HepG2 (cell line): ENCODE data around the gene ITPRIP. TPM values are rescaled to one million over a fixed set of nuclear protein-coding genes. Genes with fewer than 3 reads are reported as not detected.

ENCODE experiments used
- ATAC-seq: fragments of 200-7000 bp; cut with Tn5 transposase; 3 replicates; pipeline ENCODE4 v1.9.1; 2020; ENCODE audit warnings: mild to moderate bottlenecking, moderate library complexity
- BruUV-seq: library from RNA; stranded (reverse); fragments of 400-500 nt; replicated peaks from 2 replicates; lab custom pipeline; 2021; lab: Mats Ljungman, UMichigan
- CTCF ChIA-PET: fragments of 300-600 bp; formaldehyde crosslinking; extraction: SDS; loops from one replicate; lab custom pipeline; 2021; ENCODE audit warnings: low total read pairs, inconsistent platforms, low intra/inter-chr PET ratio; lab: Yijun Ruan, JAX
- POLR2A ChIA-PET: fragments of 350-600 bp; sonication (Branson Sonifier 250); formaldehyde crosslinking; loops from one replicate; lab custom pipeline; 2020; ENCODE audit warnings: antibody characterized with exemption, inconsistent platforms; lab: Yijun Ruan, JAX
- DNase-seq: peaks from one replicate; pipeline ENCODE4 v3.0.0-alpha.2; 2015; ENCODE audit warnings: low spot score
- FAIRE-seq: peaks from 3 replicates; lab custom pipeline; 2011; peaks lifted over from hg19 to GRCh38; lab: Jason Lieb, UNC
- H2AFZ ChIP-seq: one replicate; pipeline ENCODE4 v1.6.1; 2011; ENCODE audit warnings: low read length, inconsistent platforms
- H3K27ac ChIP-seq: fragments of 300-600 bp; 3 replicates; pipeline ENCODE4 v1.8.0; 2011; ENCODE audit warnings: mixed run types, mild to moderate bottlenecking, mixed read lengths, low read length, inconsistent platforms; ENCODE audit not compliant: insufficient read depth; ENCODE audit errors: extremely low read length
- H3K27me3 ChIP-seq, 2 experiments: fragments of 200-600 bp in 1 of 2; 2 replicates in 1 of 2; 3 replicates in 1 of 2; pipeline versions ENCODE4 v1.6.0 to v1.8.0; 2011; ENCODE audit warnings: low read length in 2 of 2, mild to moderate bottlenecking in 2 of 2, moderate library complexity in 2 of 2, inconsistent platforms in 1 of 2; ENCODE audit not compliant: insufficient read depth in 2 of 2, control insufficient read depth in 1 of 2
- H3K36me3 ChIP-seq, 2 experiments: fragments of 200-600 bp in 1 of 2; replicated peaks in 1 of 2; 2 replicates in 1 of 2; 3 replicates in 1 of 2; pipeline versions ENCODE4 v1.5.1 to v1.8.0; 2011; ENCODE audit warnings: low read length in 2 of 2, inconsistent platforms in 1 of 2; ENCODE audit not compliant: insufficient read depth in 2 of 2, control insufficient read depth in 1 of 2
- H3K4me1 ChIP-seq: 2 replicates; pipeline ENCODE4 v1.5.1; 2012; ENCODE audit warnings: low read length, inconsistent platforms; ENCODE audit not compliant: insufficient read depth
- H3K4me2 ChIP-seq: 2 replicates; pipeline ENCODE4 v1.6.0; 2011; ENCODE audit warnings: low read depth, low read length, inconsistent platforms
- H3K4me3 ChIP-seq, 3 experiments: fragments of 200-600 bp in 1 of 3; sonication (generic), shearing (Covaris generic) in 1 of 3; replicated peaks in 1 of 3; 2 replicates each; pipeline ENCODE4 v1.5.1; 2011 to 2016; ENCODE audit warnings: low read length in 3 of 3, inconsistent platforms in 2 of 3, low read depth in 2 of 3, mild to moderate bottlenecking in 2 of 3, control low read depth in 1 of 3, mixed read lengths in 1 of 3; ENCODE audit not compliant: insufficient read depth in 1 of 3
- H3K79me2 ChIP-seq: one replicate; pipeline ENCODE4 v1.6.1; 2011; ENCODE audit warnings: low read length, inconsistent platforms; ENCODE audit not compliant: insufficient read depth
- H3K9ac ChIP-seq: 2 replicates; pipeline ENCODE4 v1.6.0; 2011; ENCODE audit warnings: mild to moderate bottlenecking, low read depth, low read length, inconsistent platforms; ENCODE audit not compliant: insufficient read depth
- H3K9me3 ChIP-seq: 2 replicates; pipeline ENCODE4 v1.5.1; 2012; ENCODE audit warnings: mild to moderate bottlenecking, low read length
- H4K20me1 ChIP-seq: 2 replicates; pipeline ENCODE4 v1.6.0; 2011; ENCODE audit warnings: inconsistent platforms, mild to moderate bottlenecking, low read length, moderate library complexity; ENCODE audit not compliant: insufficient read depth
- ERF ChIP-seq: IDR thresholded peaks from 2 replicates; pipeline ENCODE4 v1.6.1; 2018; ENCODE audit warnings: missing biosample characterization, missing genetic modification reagents
- HNRNPUL1 ChIP-seq: fragments of 200-400 bp; formaldehyde crosslinking; IDR thresholded peaks from 2 replicates; pipeline ENCODE4 v1.6.1; 2017; ENCODE audit warnings: low read depth, mild to moderate bottlenecking, low read length, moderate library complexity
- KDM2A ChIP-seq: sonication (generic); formaldehyde crosslinking; IDR thresholded peaks from 2 replicates; pipeline ENCODE4 v1.4.0; 2020; ENCODE audit warnings: low read depth, missing genetic modification reagents, borderline replicate concordance
- TEAD3 ChIP-seq: optimal IDR thresholded peaks from 2 replicates; pipeline ENCODE3; 2016; ENCODE audit warnings: borderline replicate concordance
- ZBTB1 ChIP-seq: sonication (generic); formaldehyde crosslinking; IDR thresholded peaks from 2 replicates; pipeline ENCODE4 v1.4.0; 2020; ENCODE audit warnings: missing genetic modification reagents, borderline replicate concordance
- ZBTB7B ChIP-seq: sonication (generic); formaldehyde crosslinking; IDR thresholded peaks from 2 replicates; pipeline ENCODE4 v1.4.0; 2020; ENCODE audit warnings: missing genetic modification reagents
- ZNF7 ChIP-seq: IDR thresholded peaks from 2 replicates; pipeline ENCODE4 v1.6.1; 2016; ENCODE audit warnings: missing biosample characterization, missing genetic modification reagents
- WGBS: methylation state at CpG from one replicate; pipeline ENCODE4 v1.1.6; 2017; ENCODE audit warnings: low lambda C conversion rate; 5-methylcytosine and 5-hydroxymethylcytosine counted together
- in situ Hi-C: cut with HindIII; loops from 2 replicates; pipeline ENCODE4 v1.10.0; 2017; ENCODE audit warnings: low pct_unique_long_range_greater_than_20kb; ENCODE audit not compliant: extremely low pct_ligation_motif_present
- intact Hi-C: fragments of 100-400 bp; cut with micrococcal nuclease; formaldehyde crosslinking; loops from one replicate; pipeline ENCODE4 v1.10.0; 2022; ENCODE audit not compliant: unreplicated experiment
- polyA plus RNA-seq, 8 experiments: library from polyadenylated mRNA; depleted of rRNA in 3 of 8; stranded (reverse) in 7 of 8; unstranded in 1 of 8; fragments of >200 nt; fragmentation: Illumina TruSeq in 4 of 8; extraction: Trizol in 4 of 8; gene quantifications; 2 replicates each; pipeline versions ENCODE4 v1.2.1 to v1.2.3, GENCODE V29; 2011 to 2016; ENCODE audit warnings: low read depth in 4 of 8, missing spikeins in 1 of 8, mixed read lengths in 1 of 8; ENCODE audit not compliant: insufficient read depth in 1 of 8
- total RNA-seq, 5 experiments: library from RNA; depleted of rRNA; stranded (reverse); fragments of >200 nt; fragmentation: Illumina TruSeq; extraction: Trizol; gene quantifications; 2 replicates each; pipeline ENCODE4 v1.2.3, GENCODE V29; 2016; ENCODE audit warnings: low read depth in 1 of 5
- TF ChIP-seq, protein P1 (sequence below): sonication (generic); formaldehyde crosslinking; IDR thresholded peaks from 2 replicates; pipeline ENCODE4 v1.8.0; 2022; ENCODE audit warnings: missing genetic modification reagents, mild to moderate bottlenecking, moderate library complexity, borderline replicate concordance
- TF ChIP-seq, protein P2 (sequence below): sonication (generic); formaldehyde crosslinking; IDR thresholded peaks from 2 replicates; pipeline ENCODE4 v1.8.0; 2022; ENCODE audit warnings: low read depth, missing genetic modification reagents
- TF ChIP-seq, protein P3 (sequence below): sonication (generic); formaldehyde crosslinking; IDR thresholded peaks from 2 replicates; pipeline ENCODE4 v1.5.0; 2020; ENCODE audit warnings: missing genetic modification reagents, mild to moderate bottlenecking, borderline replicate concordance
- TF ChIP-seq, protein P4 (sequence below): sonication (generic); formaldehyde crosslinking; IDR thresholded peaks from 2 replicates; pipeline ENCODE4 v1.4.0; 2020; ENCODE audit warnings: mild to moderate bottlenecking, low read depth, missing genetic modification reagents

Gene ITPRIP
- total and polyA plus RNA-seq, 2 of the 13 experiments (the other 11 are each of a cell fraction or from before 2014, with no cell fraction given) = 1.00 to 2.8 TPM

DNA sequence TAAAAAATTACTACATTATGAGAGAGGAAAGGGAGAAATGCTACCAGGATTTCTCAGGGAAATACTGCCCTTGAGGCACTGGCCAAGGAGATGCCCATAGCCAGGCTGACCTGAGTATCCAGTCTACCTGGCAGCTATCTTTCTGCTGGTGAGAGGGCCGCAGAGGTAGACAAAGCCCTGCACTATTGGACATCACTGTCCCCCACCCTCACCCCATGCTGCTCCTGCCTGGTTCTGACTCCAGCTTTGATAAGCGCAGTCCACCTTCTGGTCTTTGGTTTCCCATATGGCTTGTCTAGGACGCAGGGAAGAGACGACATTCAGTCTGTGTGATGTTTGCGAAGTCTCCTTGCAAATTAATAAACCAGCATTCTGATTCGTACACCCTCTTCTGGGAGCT is 3.7 kb downstream of the ITPRIP start:
- POLR2A ChIA-PET = no interaction called here
- DNase-seq (no peak), FAIRE-seq (no peak), ATAC-seq (no peak)
- H3K27ac ChIP-seq = no peak overlapping the region
- H4K20me1 ChIP-seq = no peaks in the 10 kb centered on the region
- peaks cover 64% of the 10 kb centered on the region for H3K4me1 ChIP-seq
- H3K36me3 ChIP-seq = no peaks in the 10 kb centered on the region; a peak in 1 of 5 replicates
- no peak overlapping the region for H3K4me2 ChIP-seq
- TF ChIP-seq KDM2A (no peak), ZNF7 (no peak), HNRNPUL1 (no peak), ZBTB1 (CRISPR knock-in tag) (no peak)
- TF ChIP-seq, protein P1, sequence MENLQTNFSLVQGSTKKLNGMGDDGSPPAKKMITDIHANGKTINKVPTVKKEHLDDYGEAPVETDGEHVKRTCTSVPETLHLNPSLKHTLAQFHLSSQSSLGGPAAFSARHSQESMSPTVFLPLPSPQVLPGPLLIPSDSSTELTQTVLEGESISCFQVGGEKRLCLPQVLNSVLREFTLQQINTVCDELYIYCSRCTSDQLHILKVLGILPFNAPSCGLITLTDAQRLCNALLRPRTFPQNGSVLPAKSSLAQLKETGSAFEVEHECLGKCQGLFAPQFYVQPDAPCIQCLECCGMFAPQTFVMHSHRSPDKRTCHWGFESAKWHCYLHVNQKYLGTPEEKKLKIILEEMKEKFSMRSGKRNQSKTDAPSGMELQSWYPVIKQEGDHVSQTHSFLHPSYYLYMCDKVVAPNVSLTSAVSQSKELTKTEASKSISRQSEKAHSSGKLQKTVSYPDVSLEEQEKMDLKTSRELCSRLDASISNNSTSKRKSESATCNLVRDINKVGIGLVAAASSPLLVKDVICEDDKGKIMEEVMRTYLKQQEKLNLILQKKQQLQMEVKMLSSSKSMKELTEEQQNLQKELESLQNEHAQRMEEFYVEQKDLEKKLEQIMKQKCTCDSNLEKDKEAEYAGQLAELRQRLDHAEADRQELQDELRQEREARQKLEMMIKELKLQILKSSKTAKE (CRISPR knock-in tag) = no peak
- 93% methylated on average over 6 of the region's 6 CpGs for WGBS
- no TSS peak for BruUV-seq
- intact Hi-C loops (no loop called here), in situ Hi-C loops (no loop called here)
- peaks cover 0 to 7% of the 10 kb centered on the region in 2 experiments; a peak in 2 of 5 replicates for H3K27me3 ChIP-seq
- H3K4me3 ChIP-seq = no peak overlapping the region
- CTCF ChIA-PET = no interaction called here
- no peaks in the 10 kb centered on the region for H3K79me2 ChIP-seq
- no peak overlapping the region for H2AFZ ChIP-seq
- no peaks in the 10 kb centered on the region for H3K9me3 ChIP-seq
- H3K9ac ChIP-seq = no peak overlapping the region

DNA sequence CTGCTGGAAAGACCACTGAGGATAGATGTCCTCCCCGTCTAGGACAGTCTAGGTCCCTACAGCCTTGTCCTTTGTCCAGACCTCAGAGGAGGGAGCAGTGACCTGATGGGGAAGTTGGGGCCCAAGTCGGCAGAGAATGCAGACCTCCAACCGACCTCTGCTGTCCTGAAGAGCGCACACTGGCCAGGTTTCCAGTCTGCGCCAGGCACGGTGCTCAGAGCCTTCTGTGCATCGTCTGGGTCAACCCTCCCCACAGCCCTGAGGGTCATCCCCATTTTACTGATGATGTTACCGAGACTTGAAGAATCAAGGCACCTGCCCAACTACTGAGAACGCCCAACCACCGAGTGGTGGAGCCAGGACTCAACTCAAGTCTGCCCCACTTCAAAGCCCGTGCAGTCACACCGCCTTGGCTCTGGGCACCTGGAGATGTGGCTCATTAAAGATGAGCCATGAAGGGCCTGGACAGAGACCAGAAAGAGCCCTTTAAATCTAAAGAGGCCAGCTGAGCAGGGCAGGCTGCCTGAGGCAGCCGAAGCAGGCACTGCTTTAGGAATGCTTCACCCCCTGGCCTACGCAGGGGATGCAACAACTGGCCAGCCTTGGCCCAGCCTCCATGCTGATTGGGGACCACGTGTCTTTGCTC is 4.4 kb downstream of the ITPRIP start:
- DNase-seq (no peak), ATAC-seq (no peak), FAIRE-seq (no peak)
- no peak overlapping the region for H3K4me3 ChIP-seq
- no TSS peak for BruUV-seq
- H3K27ac ChIP-seq = no peak overlapping the region
- ChIA-PET POLR2A (no interaction called here), CTCF (no interaction called here)
- no peaks in the 10 kb centered on the region; a peak in 1 of 5 replicates for H3K36me3 ChIP-seq
- H3K27me3 ChIP-seq = no peaks in the 10 kb centered on the region; a peak in 1 of 5 replicates
- no peak overlapping the region for H2AFZ ChIP-seq
- in situ Hi-C loops = no loop called here
- H4K20me1 ChIP-seq = no peaks in the 10 kb centered on the region
- H3K9me3 ChIP-seq = no peaks in the 10 kb centered on the region
- H3K4me2 ChIP-seq = no peak overlapping the region
- no peak overlapping the region for H3K9ac ChIP-seq
- peaks cover 64% of the 10 kb centered on the region for H3K4me1 ChIP-seq
- intact Hi-C loops = no loop called here
- 90% methylated on average over 9 of the region's 15 CpGs for WGBS
- no peaks in the 10 kb centered on the region for H3K79me2 ChIP-seq
- TF ChIP-seq, protein P2, sequence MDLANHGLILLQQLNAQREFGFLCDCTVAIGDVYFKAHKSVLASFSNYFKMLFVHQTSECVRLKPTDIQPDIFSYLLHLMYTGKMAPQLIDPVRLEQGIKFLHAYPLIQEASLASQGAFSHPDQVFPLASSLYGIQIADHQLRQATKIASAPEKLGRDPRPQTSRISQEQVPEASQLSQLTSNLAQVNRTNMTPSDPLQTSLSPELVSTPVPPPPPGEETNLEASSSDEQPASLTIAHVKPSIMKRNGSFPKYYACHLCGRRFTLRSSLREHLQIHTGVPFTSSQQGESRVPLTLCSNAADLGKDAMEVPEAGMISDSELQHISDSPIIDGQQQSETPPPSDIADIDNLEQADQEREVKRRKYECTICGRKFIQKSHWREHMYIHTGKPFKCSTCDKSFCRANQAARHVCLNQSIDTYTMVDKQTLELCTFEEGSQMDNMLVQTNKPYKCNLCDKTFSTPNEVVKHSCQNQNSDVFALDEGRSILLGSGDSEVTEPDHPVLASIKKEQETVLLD (CRISPR knock-in tag) = no peak
- no peak for TF ChIP-seq ERF
- TF ChIP-seq, protein P3, sequence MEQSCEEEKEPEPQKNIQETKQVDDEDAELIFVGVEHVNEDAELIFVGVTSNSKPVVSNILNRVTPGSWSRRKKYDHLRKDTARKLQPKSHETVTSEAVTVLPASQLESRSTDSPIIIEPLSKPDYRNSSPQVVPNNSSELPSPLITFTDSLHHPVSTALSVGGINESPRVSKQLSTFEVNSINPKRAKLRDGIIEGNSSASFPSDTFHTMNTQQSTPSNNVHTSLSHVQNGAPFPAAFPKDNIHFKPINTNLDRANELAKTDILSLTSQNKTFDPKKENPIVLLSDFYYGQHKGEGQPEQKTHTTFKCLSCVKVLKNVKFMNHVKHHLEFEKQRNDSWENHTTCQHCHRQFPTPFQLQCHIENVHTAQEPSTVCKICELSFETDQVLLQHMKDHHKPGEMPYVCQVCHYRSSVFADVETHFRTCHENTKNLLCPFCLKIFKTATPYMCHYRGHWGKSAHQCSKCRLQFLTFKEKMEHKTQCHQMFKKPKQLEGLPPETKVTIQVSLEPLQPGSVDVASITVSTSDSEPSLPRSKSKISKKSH (CRISPR knock-in tag) = no peak
- no peak for TF ChIP-seq TEAD3 (CRISPR knock-in tag)
- TF ChIP-seq, protein P4, sequence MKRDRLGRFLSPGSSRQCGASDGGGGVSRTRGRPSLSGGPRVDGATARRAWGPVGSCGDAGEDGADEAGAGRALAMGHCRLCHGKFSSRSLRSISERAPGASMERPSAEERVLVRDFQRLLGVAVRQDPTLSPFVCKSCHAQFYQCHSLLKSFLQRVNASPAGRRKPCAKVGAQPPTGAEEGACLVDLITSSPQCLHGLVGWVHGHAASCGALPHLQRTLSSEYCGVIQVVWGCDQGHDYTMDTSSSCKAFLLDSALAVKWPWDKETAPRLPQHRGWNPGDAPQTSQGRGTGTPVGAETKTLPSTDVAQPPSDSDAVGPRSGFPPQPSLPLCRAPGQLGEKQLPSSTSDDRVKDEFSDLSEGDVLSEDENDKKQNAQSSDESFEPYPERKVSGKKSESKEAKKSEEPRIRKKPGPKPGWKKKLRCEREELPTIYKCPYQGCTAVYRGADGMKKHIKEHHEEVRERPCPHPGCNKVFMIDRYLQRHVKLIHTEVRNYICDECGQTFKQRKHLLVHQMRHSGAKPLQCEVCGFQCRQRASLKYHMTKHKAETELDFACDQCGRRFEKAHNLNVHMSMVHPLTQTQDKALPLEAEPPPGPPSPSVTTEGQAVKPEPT = no peak
- TF ChIP-seq ZBTB7B (CRISPR knock-in tag) = no peak
